Stimulated activated naive CD8-positive, alpha-beta T cell treated with anti-CD3 and anti-CD28 coated beads, Interleukin-15, Interleukin-2, amounts not matched to agents 100 U/mL and 50 U/mL, for 24 hours (primary cell): ENCODE measurements around the gene AEN.
"Not testable (repeated sequence)": the region's sequence is repeated elsewhere in the genome, so short reads cannot be mapped to it uniquely, and the experiment has no call there.

Source experiments
- ATAC-seq: fragments of 150-1000 bp; cut with Tn5 transposase; one replicate; pipeline ENCODE4 v1.10.0; 2021
- DNase-seq: peaks from one replicate; pipeline ENCODE4 v3.0.0; 2021

AEN gene

GRCh38 chr15:88630798-88631463, 9.8 kb downstream of the AEN start:
- ATAC-seq (no peak), DNase-seq (no peak)

- ATAC-seq, result no peak
- DNase-seq, result no peak
Observed at GRCh38 chr15:88631464-88632028, 10.4 kb downstream of the AEN start.

GRCh38 chr15:88632797-88633196, 11.7 kb downstream of the AEN start:
- not testable (repeated sequence) for ATAC-seq, DNase-seq

- no peak for ATAC-seq
- no peak for DNase-seq
Observed at GRCh38 chr15:88634449-88634848, 13.3 kb downstream of the AEN start.

- DNase-seq (no peak), ATAC-seq (peak; percentile 28)
Observed at GRCh38 chr15:88635318-88635717, 14.2 kb downstream of the AEN start.

GRCh38 chr15:88636050-88636449, 14.9 kb downstream of the AEN start:
- ATAC-seq (no peak), DNase-seq (peak; percentile 61)

- no peak for DNase-seq
- ATAC-seq, result no peak
Observed at GRCh38 chr15:88636654-88637053, 15.5 kb downstream of the AEN start.

GRCh38 chr15:88637436-88637835, 16.3 kb downstream of the AEN start:
- DNase-seq (no peak), ATAC-seq (no peak)

GRCh38 chr15:88637841-88638625, 16.9 kb downstream of the AEN start:
- no peak for ATAC-seq
- no peak for DNase-seq

- peak; percentile 89 for ATAC-seq
- peak; percentile 93 for DNase-seq
Observed at GRCh38 chr15:88638626-88639372, 17.7 kb downstream of the AEN start, which contains the start of gene ISG20. Gene ISG20, plus strand, starts transcription at chr15:88639016. Its CDS starts 351 bp downstream, at chr15:88639367.

- no peak for ATAC-seq
- no peak for DNase-seq
Observed at GRCh38 chr15:88641959-88642452, 20.9 kb downstream of the AEN start.

- not testable (repeated sequence) for DNase-seq, ATAC-seq
Observed at GRCh38 chr15:88642514-88642913, 21.4 kb downstream of the AEN start.

- no peak for ATAC-seq
- DNase-seq, result no peak
Observed at GRCh38 chr15:88644741-88645140, 23.6 kb downstream of the AEN start.

- DNase-seq, result peak; percentile 2
- no peak for ATAC-seq
Observed at GRCh38 chr15:88645171-88646087, 24.3 kb downstream of the AEN start.

GRCh38 chr15:88646088-88646405, 24.9 kb downstream of the AEN start:
- ATAC-seq (no peak), DNase-seq (no peak)

- DNase-seq (no peak), ATAC-seq (no peak)
Observed at GRCh38 chr15:88646951-88647350, 25.8 kb downstream of the AEN start.

- no peak for ATAC-seq
- peak; percentile 11 for DNase-seq
Observed at GRCh38 chr15:88647351-88648105, 26.4 kb downstream of the AEN start.

GRCh38 chr15:88648357-88649214, 27.4 kb downstream of the AEN start:
- ATAC-seq (peak; percentile 29), DNase-seq (peak; percentile 37)

- ATAC-seq, result peak; percentile 88
- peak; percentile 84 for DNase-seq
Observed at GRCh38 chr15:88649286-88649733, 28.2 kb downstream of the AEN start.
